ENCODE measurements around the gene IGF2.

IGF2 gene

DNA sequence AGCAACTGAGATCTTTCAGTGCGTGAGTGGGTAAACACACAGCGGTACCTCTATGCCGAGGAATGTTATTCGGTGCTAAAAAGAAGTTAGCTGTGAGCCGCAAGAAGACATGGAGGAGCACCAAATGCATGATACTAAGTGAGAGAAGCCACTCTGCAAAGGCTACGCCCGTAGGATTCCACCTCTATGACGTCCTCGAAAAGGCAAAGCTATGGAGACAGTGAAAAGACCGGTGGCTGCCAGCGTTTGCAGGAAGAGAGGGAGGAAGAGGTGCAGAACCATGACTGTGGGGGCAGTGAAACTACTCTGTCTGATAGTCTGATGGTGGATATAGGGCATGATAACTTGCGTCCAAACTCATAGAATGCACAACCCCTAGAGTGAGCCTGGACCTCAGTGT lies 28.7 kb downstream of the IGF2 start:
- DNase-seq (ENCODE audit: low spot score) = no peak
- in situ Hi-C loops (cut with MboI; ENCODE audit: low pct_unique_long_range_greater_than_20kb, low sequenced_read_pairs, unreplicated experiment) = no loop called here
- TF ChIP-seq, protein P1, sequence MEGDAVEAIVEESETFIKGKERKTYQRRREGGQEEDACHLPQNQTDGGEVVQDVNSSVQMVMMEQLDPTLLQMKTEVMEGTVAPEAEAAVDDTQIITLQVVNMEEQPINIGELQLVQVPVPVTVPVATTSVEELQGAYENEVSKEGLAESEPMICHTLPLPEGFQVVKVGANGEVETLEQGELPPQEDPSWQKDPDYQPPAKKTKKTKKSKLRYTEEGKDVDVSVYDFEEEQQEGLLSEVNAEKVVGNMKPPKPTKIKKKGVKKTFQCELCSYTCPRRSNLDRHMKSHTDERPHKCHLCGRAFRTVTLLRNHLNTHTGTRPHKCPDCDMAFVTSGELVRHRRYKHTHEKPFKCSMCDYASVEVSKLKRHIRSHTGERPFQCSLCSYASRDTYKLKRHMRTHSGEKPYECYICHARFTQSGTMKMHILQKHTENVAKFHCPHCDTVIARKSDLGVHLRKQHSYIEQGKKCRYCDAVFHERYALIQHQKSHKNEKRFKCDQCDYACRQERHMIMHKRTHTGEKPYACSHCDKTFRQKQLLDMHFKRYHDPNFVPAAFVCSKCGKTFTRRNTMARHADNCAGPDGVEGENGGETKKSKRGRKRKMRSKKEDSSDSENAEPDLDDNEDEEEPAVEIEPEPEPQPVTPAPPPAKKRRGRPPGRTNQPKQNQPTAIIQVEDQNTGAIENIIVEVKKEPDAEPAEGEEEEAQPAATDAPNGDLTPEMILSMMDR (IDR thresholded peaks at IDR 0.05; ENCODE audit: extremely low read depth, insufficient read depth, missing control alignments) = no peak

DNA sequence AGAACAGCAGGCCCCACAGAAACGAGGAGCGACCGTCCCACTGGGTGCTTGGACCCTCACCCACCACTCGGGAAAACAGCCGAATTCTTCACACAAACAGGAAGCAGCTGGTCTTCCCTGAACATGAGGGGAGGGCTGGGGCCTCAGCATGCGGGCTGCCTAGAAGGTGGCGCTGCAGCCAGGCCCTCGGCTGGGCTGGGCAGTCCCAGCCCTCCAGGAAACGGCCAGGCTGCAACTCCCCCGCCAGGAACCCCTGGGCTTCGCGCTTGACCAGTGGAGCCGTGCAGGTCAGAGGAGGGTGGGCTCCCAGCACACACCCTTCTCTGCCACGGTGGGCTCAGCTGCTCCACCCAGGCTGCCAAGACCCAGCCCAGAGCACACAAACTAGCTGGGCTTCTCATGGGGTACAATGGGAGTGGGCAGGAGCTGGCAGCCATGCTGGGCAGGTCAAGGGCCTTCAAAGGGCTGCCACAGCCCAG lies 29.6 kb downstream of the IGF2 start:
- in situ Hi-C loops (cut with MboI; ENCODE audit: low pct_unique_long_range_greater_than_20kb, low sequenced_read_pairs, unreplicated experiment) = no loop called here
- no peak for DNase-seq (ENCODE audit: low spot score)
- TF ChIP-seq, protein P1 (IDR thresholded peaks at IDR 0.05; ENCODE audit: extremely low read depth, insufficient read depth, missing control alignments) = no peak

DNA sequence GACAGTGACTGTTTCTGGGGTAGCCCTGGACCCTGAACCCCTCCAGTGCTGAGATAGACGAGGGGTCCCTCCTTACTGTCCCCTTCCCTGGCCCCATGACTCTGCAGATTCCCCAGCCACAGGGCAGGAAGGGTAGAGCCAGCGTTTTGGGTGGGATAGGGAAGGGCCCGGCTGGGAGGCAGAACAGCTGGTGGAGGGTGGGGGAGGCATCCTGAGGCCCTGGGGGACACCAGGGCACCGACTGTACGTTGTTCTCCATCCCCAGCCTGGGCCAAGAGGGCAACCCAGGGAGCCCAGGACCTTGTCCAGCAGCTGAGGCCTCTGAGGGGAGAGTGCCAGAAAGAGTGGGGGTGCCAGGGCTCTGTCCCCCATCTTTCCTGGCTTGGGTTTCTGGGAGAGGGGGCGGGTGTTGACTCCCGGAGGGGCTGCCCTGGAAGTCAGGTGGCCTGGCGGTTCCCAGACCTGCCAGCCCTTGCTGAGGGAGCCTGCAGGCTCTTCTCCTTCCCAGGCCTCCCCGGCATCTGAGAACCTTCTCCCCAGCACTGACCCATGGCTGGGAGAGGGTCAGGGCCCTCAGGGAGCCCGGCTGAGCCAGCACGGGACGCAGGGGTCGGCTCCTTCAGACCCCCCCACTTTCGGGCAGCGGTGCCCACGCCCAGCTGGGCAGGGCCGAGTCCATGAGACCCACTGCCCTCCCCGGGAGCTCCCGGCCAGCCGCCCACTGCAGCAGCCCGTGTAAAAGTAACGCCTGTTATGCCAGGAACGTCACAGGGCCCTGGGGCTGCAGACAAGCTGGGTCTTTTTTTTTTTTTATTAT lies 30.3 kb downstream of the IGF2 start:
- TF ChIP-seq, protein P1 (IDR thresholded peaks at IDR 0.05; ENCODE audit: extremely low read depth, insufficient read depth, missing control alignments) = no peak
- no peak for DNase-seq (ENCODE audit: low spot score)
- in situ Hi-C loops (cut with MboI; ENCODE audit: low pct_unique_long_range_greater_than_20kb, low sequenced_read_pairs, unreplicated experiment) = no loop called here

DNA sequence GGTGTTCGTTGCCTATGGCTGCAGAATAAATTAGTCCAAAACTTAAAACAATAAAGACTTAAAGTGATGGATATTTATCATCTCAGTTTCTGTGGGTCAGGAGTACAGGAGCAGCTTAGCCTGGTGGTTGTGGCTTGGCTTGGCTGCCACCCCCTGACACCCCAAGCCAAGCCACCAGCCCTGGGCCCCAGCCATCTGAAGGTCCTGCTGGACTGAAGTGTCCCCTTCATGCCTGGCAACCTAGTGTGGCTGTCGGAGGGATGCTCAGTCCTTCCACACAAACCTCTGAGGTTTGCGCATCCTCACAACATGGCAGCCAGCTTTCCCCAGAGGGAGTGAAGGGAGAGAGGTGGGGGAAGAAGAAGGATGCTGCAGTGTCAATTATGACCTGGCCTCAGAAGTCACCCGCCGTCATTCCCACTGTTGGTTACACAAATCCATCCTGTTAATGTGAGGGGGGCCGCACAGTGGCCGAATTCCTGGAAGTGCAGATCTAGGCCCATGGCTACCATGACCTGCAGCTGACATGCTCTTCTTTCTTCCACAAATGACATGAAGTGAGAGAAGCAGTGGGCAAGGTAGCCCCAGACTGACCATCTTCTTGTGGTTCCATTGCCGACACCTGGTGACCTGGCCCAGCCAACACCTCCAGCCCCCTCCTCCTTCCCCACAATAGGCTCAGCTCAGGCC lies 31.1 kb downstream of the IGF2 start:
- TF ChIP-seq, protein P1 (IDR thresholded peaks at IDR 0.05; ENCODE audit: extremely low read depth, insufficient read depth, missing control alignments) = no peak
- in situ Hi-C loops (cut with MboI; ENCODE audit: low pct_unique_long_range_greater_than_20kb, low sequenced_read_pairs, unreplicated experiment) = no loop called here
- no peak for DNase-seq (ENCODE audit: low spot score)

DNA sequence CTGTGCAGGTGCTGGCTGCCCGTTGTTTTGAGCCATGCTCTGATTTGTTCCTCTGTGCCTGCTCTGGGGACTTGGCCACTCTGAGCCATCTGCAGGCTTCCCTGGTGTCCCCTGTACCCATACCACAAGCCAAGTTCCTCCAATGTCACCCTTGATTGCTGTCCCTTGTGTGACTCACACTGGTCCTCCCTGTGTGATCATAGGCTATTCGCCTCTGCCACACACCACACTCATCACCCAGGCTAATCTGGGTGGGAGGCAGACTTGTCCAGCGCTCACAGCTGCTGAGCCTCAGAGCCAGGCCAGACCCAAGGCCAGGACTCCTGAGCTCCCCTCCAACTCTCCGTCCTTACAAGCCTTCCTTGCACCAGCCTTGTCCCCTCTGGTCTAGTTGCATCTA lies 31.7 kb downstream of the IGF2 start:
- TF ChIP-seq, protein P1 (IDR thresholded peaks at IDR 0.05; ENCODE audit: extremely low read depth, insufficient read depth, missing control alignments) = no peak
- DNase-seq (ENCODE audit: low spot score) = no peak
- in situ Hi-C loops (cut with MboI; ENCODE audit: low pct_unique_long_range_greater_than_20kb, low sequenced_read_pairs, unreplicated experiment) = no loop called here

DNA sequence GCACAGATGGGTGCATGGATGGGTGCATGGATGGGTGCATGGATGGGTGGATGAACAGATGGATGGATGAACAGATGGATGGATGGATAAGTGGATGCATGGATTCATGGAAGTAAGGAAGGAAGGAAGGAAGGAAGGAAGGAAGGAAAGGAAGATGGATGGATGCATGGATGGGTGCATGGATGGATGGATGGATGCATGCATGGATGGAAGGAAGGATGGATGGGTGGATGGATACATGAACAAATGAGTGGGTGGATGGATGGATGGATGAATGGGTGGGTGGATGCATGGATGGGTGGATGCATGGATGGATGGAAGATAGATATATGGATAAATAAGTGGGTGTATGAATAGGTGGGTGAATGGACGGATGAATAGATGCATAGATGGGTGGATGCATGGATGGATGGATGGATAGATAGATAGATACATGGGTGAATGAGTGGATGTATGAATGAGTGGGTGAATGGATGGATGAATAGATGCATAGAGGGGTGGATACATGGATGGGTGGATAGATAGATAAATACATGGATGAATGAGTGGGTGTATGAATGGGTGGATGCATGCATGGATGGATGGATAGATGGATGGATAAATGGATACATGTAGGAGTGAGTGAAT lies 32.5 kb downstream of the IGF2 start:
- in situ Hi-C loops (cut with MboI; ENCODE audit: low pct_unique_long_range_greater_than_20kb, low sequenced_read_pairs, unreplicated experiment) = no loop called here
- TF ChIP-seq, protein P1 (IDR thresholded peaks at IDR 0.05; ENCODE audit: extremely low read depth, insufficient read depth, missing control alignments) = no peak
- DNase-seq (ENCODE audit: low spot score) = no peak

Measured in GM13977 (cell line).